Transverse colon (tissue), 4 donors: ENCODE data around the gene CYGB. TPM values are rescaled to one million over a fixed set of nuclear protein-coding genes. Genes with fewer than 3 reads are reported as not detected.

Experiments
- DNase-seq: peaks from one replicate; pipeline ENCODE4 v3.0.0-alpha.2; 2019
- H3K27ac ChIP-seq, 4 donors: fragments of 200-600 bp; sonication (generic); 2 replicates each; pipeline ENCODE4 v1.5.1; 2016 to 2018; ENCODE audit warnings: inconsistent platforms in 4 of 4
- H3K27me3 ChIP-seq: fragments of 200-600 bp; sonication (generic); 2 replicates; pipeline ENCODE4 v1.5.1; 2017; ENCODE audit warnings: inconsistent platforms
- H3K36me3 ChIP-seq, 4 donors: fragments of 200-600 bp; sonication (generic); 2 replicates each; pipeline ENCODE4 v1.5.1; 2017 to 2019; ENCODE audit warnings: inconsistent platforms in 4 of 4
- H3K4me1 ChIP-seq, 4 donors: fragments of 200-600 bp; sonication (generic); 2 replicates each; pipeline ENCODE4 v1.5.1; 2017 to 2020; ENCODE audit warnings: inconsistent platforms in 4 of 4
- H3K4me3 ChIP-seq, 4 donors: fragments of 200-600 bp; sonication (generic); 1 replicate in 1 of 4; 2 replicates in 3 of 4; pipeline versions ENCODE4 v1.5.1 to v1.6.1; 2017 to 2019; ENCODE audit warnings: inconsistent platforms in 4 of 4
- H3K9me3 ChIP-seq, 2 donors: fragments of 200-600 bp; sonication (generic); 2 replicates each; pipeline ENCODE4 v1.5.1; 2017 to 2019; ENCODE audit warnings: inconsistent platforms in 2 of 2
- CTCF ChIP-seq, 5 experiments: fragments of 200-600 bp in 3 of 5; fragments of 450-650 bp in 2 of 5; sonication (generic) in 3 of 5; IDR thresholded peaks; 1 replicate in 2 of 5; 2 replicates in 3 of 5; pipeline ENCODE4 v1.5.1; 2016 to 2017; ENCODE audit warnings: antibody characterized with exemption in 5 of 5, inconsistent platforms in 3 of 5, mild to moderate bottlenecking in 2 of 5, moderate library complexity in 1 of 5
- EP300 ChIP-seq: sonication (generic); formaldehyde crosslinking; IDR thresholded peaks from one replicate; pipeline ENCODE4 v1.6.1; 2017; ENCODE audit warnings: antibody characterized with exemption, low read depth
- POLR2A ChIP-seq: fragments of 450-650 bp; IDR thresholded peaks from one replicate; pipeline ENCODE4 v1.6.1; 2016; ENCODE audit warnings: antibody characterized with exemption, mild to moderate bottlenecking, moderate library complexity
- POLR2AphosphoS5 ChIP-seq, 3 donors: sonication (generic); formaldehyde crosslinking; IDR thresholded peaks; one replicate each; pipeline ENCODE4 v1.6.1; 2016; ENCODE audit warnings: antibody characterized with exemption in 3 of 3
- WGBS, 2 donors: methylation state at CpG; one replicate each; pipeline ENCODE4 v1.1.5; 2018; ENCODE audit warnings: low coverage in 1 of 2; 5-methylcytosine and 5-hydroxymethylcytosine counted together
- in situ Hi-C, 4 donors: fragments of 200-750 bp; cut with MboI; loops; one replicate each; pipeline versions ENCODE4 v1.15.0 to v1.15.1; 2017; ENCODE audit warnings: low sequenced_read_pairs in 3 of 4, low pct_ligation_motif_present in 1 of 4, low pct_unique_long_range_greater_than_20kb in 1 of 4
- intact Hi-C: fragments of 100-400 bp; cut with DNase I; formaldehyde crosslinking; loops from one replicate; pipeline ENCODE4 v1.15.1; 2023; ENCODE audit warnings: low total_unique reads
- total RNA-seq, 4 donors: library from RNA; depleted of rRNA; stranded (reverse); fragments of >200 nt; gene quantifications; one replicate each; pipeline ENCODE4 v1.1.0, GENCODE V29; 2016

CYGB gene
- total RNA-seq, 4 donors from 2014 or later: 7.5 to 20.1 (median 11.3) TPM

GRCh38 chr17:76556765-76557367 is 19.4 kb upstream of the CYGB start:
- no peaks in the 10 kb centered on the region for H3K27me3 ChIP-seq
- no peak for TF ChIP-seq EP300
- no peak for TF ChIP-seq CTCF (IDR thresholded peaks at IDR 0.05)
- TF ChIP-seq POLR2AphosphoS5 (IDR thresholded peaks at IDR 0.05): no peak
- TF ChIP-seq POLR2A: no peak
- in situ Hi-C loops (no loop called here), intact Hi-C loops (no loop called here)
- peak; percentile 36 for DNase-seq
- no peaks in the 10 kb centered on the region for H3K9me3 ChIP-seq
- H3K4me3 ChIP-seq: peak overlapping the region; percentile 50 to 76 (median 65)
- WGBS, 2 donors: 20 to 22% methylated on average over 22 to 30 of the region's 30 CpGs
- H3K27ac ChIP-seq: peak overlapping the region; percentile 87 to 93 (median 91)
- H3K36me3 ChIP-seq: no peaks in the 10 kb centered on the region
- H3K4me1 ChIP-seq: peaks cover 15 to 46% (median 38%) of the 10 kb centered on the region in 4 donors

GRCh38 chr17:76554131-76554530 is 16.6 kb upstream of the CYGB start:
- Histone ChIP-seq H3K27me3 (no peaks in the 10 kb centered on the region), H3K27ac (no peak overlapping the region), H3K4me1 (peaks cover 12 to 27% (median 20%) of the 10 kb centered on the region in 4 donors), H3K36me3 (no peaks in the 10 kb centered on the region), H3K9me3 (no peaks in the 10 kb centered on the region), H3K4me3 (no peak overlapping the region)
- in situ Hi-C loops: no loop called here
- no peak for DNase-seq
- 73 to 79% methylated on average over 2 to 6 of the region's 6 CpGs for WGBS, 2 donors
- no peak for TF ChIP-seq POLR2A
- TF ChIP-seq EP300: no peak
- TF ChIP-seq POLR2AphosphoS5 (IDR thresholded peaks at IDR 0.05): no peak
- no peak for TF ChIP-seq CTCF (IDR thresholded peaks at IDR 0.05)
- intact Hi-C loops: no loop called here

GRCh38 chr17:76553178-76553908 is 15.8 kb upstream of the CYGB start:
- TF ChIP-seq EP300 (no peak), POLR2A (no peak), POLR2AphosphoS5 (IDR thresholded peaks at IDR 0.05) (no peak), CTCF (IDR thresholded peaks at IDR 0.05) (no peak)
- in situ Hi-C loops (no loop called here), intact Hi-C loops (no loop called here)
- H3K4me3 ChIP-seq: no peak overlapping the region
- 81 to 85% methylated on average over 5 to 8 of the region's 8 CpGs for WGBS, 2 donors
- no peaks in the 10 kb centered on the region for H3K9me3 ChIP-seq
- H3K36me3 ChIP-seq: no peaks in the 10 kb centered on the region
- H3K27ac ChIP-seq: no peak overlapping the region
- H3K4me1 ChIP-seq: peaks cover 5 to 19% (median 12%) of the 10 kb centered on the region in 4 donors
- no peaks in the 10 kb centered on the region for H3K27me3 ChIP-seq
- DNase-seq: no peak

GRCh38 chr17:76551685-76552084 is 14.2 kb upstream of the CYGB start:
- 80 to 83% methylated on average over 2 to 4 of the region's 4 CpGs for WGBS, 2 donors
- in situ Hi-C loops (no loop called here), intact Hi-C loops (no loop called here)
- no peak overlapping the region for H3K4me3 ChIP-seq
- no peak for DNase-seq
- no peaks in the 10 kb centered on the region for H3K9me3 ChIP-seq
- no peak overlapping the region for H3K27ac ChIP-seq
- H3K4me1 ChIP-seq: peaks cover 9 to 17% (median 12%) of the 10 kb centered on the region in 4 donors
- H3K36me3 ChIP-seq: no peaks in the 10 kb centered on the region
- H3K27me3 ChIP-seq: no peaks in the 10 kb centered on the region
- no peak for TF ChIP-seq POLR2AphosphoS5 (IDR thresholded peaks at IDR 0.05)
- no peak for TF ChIP-seq EP300
- no peak for TF ChIP-seq POLR2A
- TF ChIP-seq CTCF (IDR thresholded peaks at IDR 0.05): no peak
